ENCODE measurements around the gene EEF1AKMT4.
A peak's percentile ranks its signal among the peaks of the same experiment; 100 is the strongest.

The EEF1AKMT4 gene

DNA sequence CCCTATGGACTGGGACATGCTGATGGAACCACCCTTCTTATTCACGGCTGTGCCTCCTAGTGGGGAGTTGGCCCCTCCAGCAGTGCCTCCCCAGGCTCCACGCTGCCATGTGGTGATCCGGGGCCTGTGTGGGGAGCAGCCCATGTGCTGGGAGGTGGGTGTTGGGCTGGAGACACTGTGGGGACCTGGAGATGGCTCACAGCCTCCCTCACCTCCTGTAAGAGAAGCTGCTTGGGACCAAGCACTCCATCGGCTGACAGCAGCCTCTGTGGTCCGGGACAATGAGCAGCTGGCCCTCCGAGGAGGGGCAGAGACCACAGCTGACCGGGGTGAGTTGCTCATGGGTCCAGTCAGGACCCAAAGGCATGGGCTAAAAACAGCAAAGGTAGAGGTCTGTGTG, 9.8 kb upstream of the EEF1AKMT4 start:
- TF ChIP-seq, protein P1, sequence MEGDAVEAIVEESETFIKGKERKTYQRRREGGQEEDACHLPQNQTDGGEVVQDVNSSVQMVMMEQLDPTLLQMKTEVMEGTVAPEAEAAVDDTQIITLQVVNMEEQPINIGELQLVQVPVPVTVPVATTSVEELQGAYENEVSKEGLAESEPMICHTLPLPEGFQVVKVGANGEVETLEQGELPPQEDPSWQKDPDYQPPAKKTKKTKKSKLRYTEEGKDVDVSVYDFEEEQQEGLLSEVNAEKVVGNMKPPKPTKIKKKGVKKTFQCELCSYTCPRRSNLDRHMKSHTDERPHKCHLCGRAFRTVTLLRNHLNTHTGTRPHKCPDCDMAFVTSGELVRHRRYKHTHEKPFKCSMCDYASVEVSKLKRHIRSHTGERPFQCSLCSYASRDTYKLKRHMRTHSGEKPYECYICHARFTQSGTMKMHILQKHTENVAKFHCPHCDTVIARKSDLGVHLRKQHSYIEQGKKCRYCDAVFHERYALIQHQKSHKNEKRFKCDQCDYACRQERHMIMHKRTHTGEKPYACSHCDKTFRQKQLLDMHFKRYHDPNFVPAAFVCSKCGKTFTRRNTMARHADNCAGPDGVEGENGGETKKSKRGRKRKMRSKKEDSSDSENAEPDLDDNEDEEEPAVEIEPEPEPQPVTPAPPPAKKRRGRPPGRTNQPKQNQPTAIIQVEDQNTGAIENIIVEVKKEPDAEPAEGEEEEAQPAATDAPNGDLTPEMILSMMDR (conservative IDR thresholded peaks at IDR 0.05; ENCODE audit: low read length), result no peak
- no peak overlapping the region for H3K4me3 ChIP-seq (ENCODE audit: low read length)
- DNase-seq (ENCODE audit: low read depth), result no peak

- TF ChIP-seq, protein P1 (conservative IDR thresholded peaks at IDR 0.05; ENCODE audit: low read length), result no peak
- DNase-seq (ENCODE audit: low read depth), result no peak
- H3K4me3 ChIP-seq (ENCODE audit: low read length), result no peak overlapping the region
Observed at GRCh38 chr3:184240384-184241140, 8.9 kb upstream of the EEF1AKMT4 start.

GRCh38 chr3:184241141-184241446, 8.4 kb upstream of the EEF1AKMT4 start:
- TF ChIP-seq, protein P1 (conservative IDR thresholded peaks at IDR 0.05; ENCODE audit: low read length), result no peak
- DNase-seq (ENCODE audit: low read depth), result no peak
- H3K4me3 ChIP-seq (ENCODE audit: low read length), result no peak overlapping the region

- no peak overlapping the region for H3K4me3 ChIP-seq (ENCODE audit: low read length)
- TF ChIP-seq, protein P1 (conservative IDR thresholded peaks at IDR 0.05; ENCODE audit: low read length), result peak; percentile 41
- DNase-seq (ENCODE audit: low read depth), result no peak
Observed at GRCh38 chr3:184241447-184242296, 7.8 kb upstream of the EEF1AKMT4 start.

- H3K4me3 ChIP-seq (ENCODE audit: low read length), result no peak overlapping the region
- DNase-seq (ENCODE audit: low read depth), result no peak
- TF ChIP-seq, protein P1 (conservative IDR thresholded peaks at IDR 0.05; ENCODE audit: low read length), result no peak
Observed at GRCh38 chr3:184242297-184242685, 7.2 kb upstream of the EEF1AKMT4 start.

DNA sequence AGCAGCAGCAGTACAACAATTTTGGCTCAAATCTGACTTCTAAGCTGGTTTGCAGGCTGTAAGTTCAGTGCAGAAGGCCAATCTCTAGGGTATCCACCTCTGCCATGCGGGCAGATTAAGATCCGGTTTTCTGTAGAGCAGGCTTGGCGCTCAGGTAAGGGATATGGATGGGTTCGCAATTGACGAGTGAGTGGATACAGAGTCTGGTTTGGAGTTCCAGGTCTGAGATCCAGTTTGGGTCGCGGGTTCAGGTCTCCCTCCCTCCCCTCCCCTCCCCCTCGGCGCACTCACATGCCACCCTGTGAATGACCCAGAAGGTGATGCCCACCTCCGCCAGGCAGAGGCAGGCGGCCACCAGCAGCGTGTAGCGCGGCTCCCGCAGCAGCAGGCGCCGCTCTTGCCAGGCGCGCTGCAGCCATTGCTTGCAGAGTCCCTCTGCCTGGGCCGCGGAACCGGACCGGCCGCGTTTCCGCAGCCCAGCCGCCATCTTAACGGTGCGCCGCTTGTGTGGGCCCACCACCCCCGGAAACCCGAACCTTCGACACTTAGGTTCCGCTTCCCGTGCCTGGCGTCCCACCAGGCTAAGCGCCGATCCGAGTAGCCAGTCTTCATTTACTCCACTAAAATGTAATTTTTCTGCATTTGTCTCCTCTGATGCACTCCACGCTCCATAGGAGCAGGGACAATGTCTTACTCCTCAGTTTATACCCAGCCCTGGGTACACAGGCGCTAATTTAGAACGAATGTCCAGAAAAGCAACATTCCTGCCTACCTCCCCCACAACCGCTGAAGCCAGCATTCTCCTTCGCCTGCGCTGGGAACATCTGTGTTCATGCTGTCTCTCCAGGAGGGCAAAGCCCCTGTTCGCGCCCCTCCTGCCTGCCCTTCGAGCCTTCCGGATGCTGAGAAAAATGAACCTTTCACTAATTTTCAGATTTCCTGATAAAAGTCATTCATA, 739 bp upstream of the EEF1AKMT4 start, which contains the start of gene ALG3:
TSS of gene ALG3 (minus strand) at position 509 of the 958 bp plus-strand sequence. CDS start at position 487, 22 bp downstream.
- peak within 1 kb of the TSS; percentile 100 for H3K4me3 ChIP-seq (ENCODE audit: low read length)

More for the DNA sequence above, 739 bp upstream of the EEF1AKMT4 start, which contains the start of gene ALG3:
- TF ChIP-seq, protein P1 (conservative IDR thresholded peaks at IDR 0.05; ENCODE audit: low read length), result no peak
- peak; percentile 88 for DNase-seq (ENCODE audit: low read depth)

All from AG10803 (cell line).